Measurements from ENCODE around the gene RHBDF1.

RHBDF1 gene

DNA sequence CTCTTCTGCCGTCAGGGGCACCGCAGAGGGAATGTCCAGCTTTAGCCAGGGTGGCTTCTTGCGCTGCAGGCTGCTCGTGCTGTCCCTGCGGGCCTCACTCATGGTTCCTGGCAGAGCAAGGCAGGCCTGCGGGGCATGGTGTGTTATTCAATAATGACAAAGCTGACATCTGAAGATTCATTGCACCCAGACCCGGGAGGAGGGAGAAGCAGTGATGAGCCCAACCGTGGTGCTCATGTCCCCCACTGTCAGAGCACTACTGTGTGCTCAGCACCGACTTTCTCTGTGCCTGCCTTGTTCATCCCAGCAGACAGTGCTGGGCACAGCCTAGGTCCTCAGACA, 7.5 kb downstream of the RHBDF1 start:
- Histone ChIP-seq H3K27me3 (ENCODE audit: insufficient read depth, poor library complexity, severe bottlenecking) (no peaks in the 10 kb centered on the region), H3K27ac (replicated peaks) (no peak overlapping the region), H3K4me3 (replicated peaks; ENCODE audit: insufficient read depth, low read length) (no peak overlapping the region)
- TF ChIP-seq, protein P1, sequence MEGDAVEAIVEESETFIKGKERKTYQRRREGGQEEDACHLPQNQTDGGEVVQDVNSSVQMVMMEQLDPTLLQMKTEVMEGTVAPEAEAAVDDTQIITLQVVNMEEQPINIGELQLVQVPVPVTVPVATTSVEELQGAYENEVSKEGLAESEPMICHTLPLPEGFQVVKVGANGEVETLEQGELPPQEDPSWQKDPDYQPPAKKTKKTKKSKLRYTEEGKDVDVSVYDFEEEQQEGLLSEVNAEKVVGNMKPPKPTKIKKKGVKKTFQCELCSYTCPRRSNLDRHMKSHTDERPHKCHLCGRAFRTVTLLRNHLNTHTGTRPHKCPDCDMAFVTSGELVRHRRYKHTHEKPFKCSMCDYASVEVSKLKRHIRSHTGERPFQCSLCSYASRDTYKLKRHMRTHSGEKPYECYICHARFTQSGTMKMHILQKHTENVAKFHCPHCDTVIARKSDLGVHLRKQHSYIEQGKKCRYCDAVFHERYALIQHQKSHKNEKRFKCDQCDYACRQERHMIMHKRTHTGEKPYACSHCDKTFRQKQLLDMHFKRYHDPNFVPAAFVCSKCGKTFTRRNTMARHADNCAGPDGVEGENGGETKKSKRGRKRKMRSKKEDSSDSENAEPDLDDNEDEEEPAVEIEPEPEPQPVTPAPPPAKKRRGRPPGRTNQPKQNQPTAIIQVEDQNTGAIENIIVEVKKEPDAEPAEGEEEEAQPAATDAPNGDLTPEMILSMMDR (IDR thresholded peaks at IDR 0.05; ENCODE audit: insufficient read depth, low read length), result no peak
- no peak for TF ChIP-seq SPI1 (IDR thresholded peaks at IDR 0.05; ENCODE audit: borderline replicate concordance, low read depth)
- TF ChIP-seq, protein P2, sequence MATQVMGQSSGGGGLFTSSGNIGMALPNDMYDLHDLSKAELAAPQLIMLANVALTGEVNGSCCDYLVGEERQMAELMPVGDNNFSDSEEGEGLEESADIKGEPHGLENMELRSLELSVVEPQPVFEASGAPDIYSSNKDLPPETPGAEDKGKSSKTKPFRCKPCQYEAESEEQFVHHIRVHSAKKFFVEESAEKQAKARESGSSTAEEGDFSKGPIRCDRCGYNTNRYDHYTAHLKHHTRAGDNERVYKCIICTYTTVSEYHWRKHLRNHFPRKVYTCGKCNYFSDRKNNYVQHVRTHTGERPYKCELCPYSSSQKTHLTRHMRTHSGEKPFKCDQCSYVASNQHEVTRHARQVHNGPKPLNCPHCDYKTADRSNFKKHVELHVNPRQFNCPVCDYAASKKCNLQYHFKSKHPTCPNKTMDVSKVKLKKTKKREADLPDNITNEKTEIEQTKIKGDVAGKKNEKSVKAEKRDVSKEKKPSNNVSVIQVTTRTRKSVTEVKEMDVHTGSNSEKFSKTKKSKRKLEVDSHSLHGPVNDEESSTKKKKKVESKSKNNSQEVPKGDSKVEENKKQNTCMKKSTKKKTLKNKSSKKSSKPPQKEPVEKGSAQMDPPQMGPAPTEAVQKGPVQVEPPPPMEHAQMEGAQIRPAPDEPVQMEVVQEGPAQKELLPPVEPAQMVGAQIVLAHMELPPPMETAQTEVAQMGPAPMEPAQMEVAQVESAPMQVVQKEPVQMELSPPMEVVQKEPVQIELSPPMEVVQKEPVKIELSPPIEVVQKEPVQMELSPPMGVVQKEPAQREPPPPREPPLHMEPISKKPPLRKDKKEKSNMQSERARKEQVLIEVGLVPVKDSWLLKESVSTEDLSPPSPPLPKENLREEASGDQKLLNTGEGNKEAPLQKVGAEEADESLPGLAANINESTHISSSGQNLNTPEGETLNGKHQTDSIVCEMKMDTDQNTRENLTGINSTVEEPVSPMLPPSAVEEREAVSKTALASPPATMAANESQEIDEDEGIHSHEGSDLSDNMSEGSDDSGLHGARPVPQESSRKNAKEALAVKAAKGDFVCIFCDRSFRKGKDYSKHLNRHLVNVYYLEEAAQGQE (IDR thresholded peaks at IDR 0.05; ENCODE audit: insufficient replicate concordance, low read depth), result no peak
- no peak for TF ChIP-seq GABPA (IDR thresholded peaks at IDR 0.05; ENCODE audit: low read depth)
- TF ChIP-seq POLR2AphosphoS5 (IDR thresholded peaks at IDR 0.05; ENCODE audit: low read depth), result no peak
- DNase-seq (ENCODE audit: low read depth in 1 of 2, low spot score in 1 of 2), result no peak

DNA sequence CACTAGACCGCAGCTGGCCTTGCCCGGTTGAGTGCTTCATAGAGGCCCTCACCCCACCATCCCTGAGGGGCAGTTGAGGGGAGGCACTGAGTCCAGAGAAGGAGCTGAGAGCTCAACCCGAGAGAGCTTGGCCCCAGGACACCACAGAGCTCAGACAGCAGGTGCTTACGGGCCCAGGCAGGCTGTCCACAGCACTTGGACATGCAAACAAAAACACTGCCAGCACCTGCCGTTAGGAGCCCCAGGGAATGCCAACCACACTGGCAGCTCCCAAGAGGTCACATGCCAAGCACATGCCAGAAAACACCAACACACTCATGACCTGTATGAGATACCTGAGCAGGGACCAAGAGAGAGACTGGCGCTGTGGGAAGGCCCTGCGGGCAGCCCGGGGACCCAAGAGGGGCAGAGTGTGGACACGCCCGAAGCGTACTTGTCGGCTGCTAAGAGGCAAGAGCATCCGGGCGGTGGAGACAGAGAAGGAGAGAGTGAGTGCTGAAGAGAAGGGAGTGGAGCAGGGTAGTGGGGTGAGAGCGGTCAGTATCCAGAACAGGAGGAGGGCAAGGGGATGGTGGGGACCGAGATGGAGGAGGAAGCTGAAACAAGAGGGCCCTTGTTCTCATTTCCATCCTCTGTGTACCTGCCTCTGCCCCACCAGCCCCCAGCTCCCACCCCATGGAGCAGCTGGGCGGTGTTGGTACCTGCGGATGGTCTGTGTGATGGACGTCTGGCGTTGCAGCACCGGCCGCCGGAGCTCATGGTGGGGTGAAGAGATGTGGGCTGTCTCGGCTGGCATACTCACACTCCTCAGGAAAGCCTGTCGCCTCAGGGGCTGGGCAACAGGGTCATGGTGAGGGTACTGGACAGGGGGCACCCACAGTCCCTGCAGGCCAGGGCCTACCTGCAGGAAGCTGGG, 8.2 kb downstream of the RHBDF1 start:
- no peak for DNase-seq (ENCODE audit: low read depth in 1 of 2, low spot score in 1 of 2)
- no peak overlapping the region for H3K4me3 ChIP-seq (replicated peaks; ENCODE audit: insufficient read depth, low read length)
- H3K27me3 ChIP-seq (ENCODE audit: insufficient read depth, poor library complexity, severe bottlenecking), result no peaks in the 10 kb centered on the region
- TF ChIP-seq POLR2AphosphoS5 (IDR thresholded peaks at IDR 0.05; ENCODE audit: low read depth), result no peak
- TF ChIP-seq, protein P2 (IDR thresholded peaks at IDR 0.05; ENCODE audit: insufficient replicate concordance, low read depth), result no peak
- H3K27ac ChIP-seq (replicated peaks), result no peak overlapping the region

DNA sequence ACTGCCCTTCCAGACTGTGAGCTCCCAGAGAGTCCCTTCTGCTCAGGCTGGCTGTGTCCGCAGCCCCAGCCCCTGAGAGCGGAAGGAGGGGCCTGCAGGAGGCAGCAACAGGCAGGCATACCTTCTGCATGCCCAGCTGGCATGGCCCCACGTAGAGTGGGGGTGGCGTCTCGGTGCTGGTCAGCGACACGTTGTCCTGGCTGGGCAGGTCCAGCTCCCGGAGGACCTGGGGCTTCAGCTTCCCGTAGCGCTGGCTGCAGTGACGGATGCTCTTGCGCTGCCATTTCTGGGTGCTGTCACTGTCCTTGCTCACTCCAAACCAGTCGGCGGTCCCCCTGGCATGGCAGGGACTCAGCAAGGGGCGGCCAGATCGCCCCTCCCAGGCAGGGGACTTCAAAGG, 9.0 kb downstream of the RHBDF1 start:
- DNase-seq (ENCODE audit: low read depth in 1 of 2, low spot score in 1 of 2), result no peak
- no peak for TF ChIP-seq SPI1 (IDR thresholded peaks at IDR 0.05; ENCODE audit: borderline replicate concordance, low read depth)
- TF ChIP-seq, protein P1 (IDR thresholded peaks at IDR 0.05; ENCODE audit: insufficient read depth, low read length), result no peak
- no peak for TF ChIP-seq POLR2AphosphoS5 (IDR thresholded peaks at IDR 0.05; ENCODE audit: low read depth)
- no peak for TF ChIP-seq GABPA (IDR thresholded peaks at IDR 0.05; ENCODE audit: low read depth)
- TF ChIP-seq, protein P2 (IDR thresholded peaks at IDR 0.05; ENCODE audit: insufficient replicate concordance, low read depth), result no peak
- H3K27ac ChIP-seq (replicated peaks), result no peak overlapping the region
- no peak overlapping the region for H3K4me3 ChIP-seq (replicated peaks; ENCODE audit: insufficient read depth, low read length)
- no peaks in the 10 kb centered on the region for H3K27me3 ChIP-seq (ENCODE audit: insufficient read depth, poor library complexity, severe bottlenecking)
